IMR-90 (cell line): Measurements from ENCODE around the gene CNPY1. TPM values are rescaled to one million over a fixed set of nuclear protein-coding genes. Genes with fewer than 3 reads are reported as not detected.

Source experiments
- ATAC-seq: fragments of 200-7000 bp; cut with Tn5 transposase; 2 replicates; pipeline ENCODE4 v1.9.1; 2020; ENCODE audit warnings: low read depth, mild to moderate bottlenecking, moderate library complexity
- BruUV-seq: library from RNA; stranded (reverse); fragments of 400-500 nt; replicated peaks from 2 replicates; lab custom pipeline; 2021; lab: Mats Ljungman, UMichigan
- CTCF ChIA-PET: fragments of 300-600 bp; formaldehyde crosslinking; extraction: SDS; loops from one replicate; lab custom pipeline; 2021; ENCODE audit warnings: antibody characterized with exemption; lab: Yijun Ruan, JAX
- POLR2A ChIA-PET: fragments of 300-600 bp; sonication (Branson Sonifier 250); formaldehyde crosslinking; loops from one replicate; lab custom pipeline; 2022; ENCODE audit warnings: antibody characterized with exemption; ENCODE audit not compliant: unreplicated experiment; lab: Charles Lee
- DNase-seq: peaks from one replicate; pipeline ENCODE4 v3.0.0; 2013
- H2AFZ ChIP-seq: replicated peaks from 2 replicates; pipeline ENCODE3; 2013; ENCODE audit warnings: low read length, mild to moderate bottlenecking; ENCODE audit not compliant: poor library complexity
- H2AK5ac ChIP-seq: 2 replicates; pipeline ENCODE4 v1.6.1; 2013; ENCODE audit warnings: low read depth, low read length, inconsistent platforms
- H2AK9ac ChIP-seq: replicated peaks from 2 replicates; pipeline ENCODE3; 2013; ENCODE audit warnings: mild to moderate bottlenecking, low read depth, low read length, moderate library complexity; ENCODE audit not compliant: poor library complexity
- H2BK120ac ChIP-seq: 2 replicates; pipeline ENCODE4 v1.6.1; 2013; ENCODE audit warnings: low read depth, low read length, inconsistent platforms
- H2BK15ac ChIP-seq: 3 replicates; pipeline ENCODE4 v1.6.1; 2013; ENCODE audit warnings: low read depth, low read length, inconsistent platforms
- H2BK20ac ChIP-seq: 2 replicates; pipeline ENCODE4 v1.6.1; 2013; ENCODE audit warnings: low read depth, mild to moderate bottlenecking, inconsistent platforms, low read length, moderate library complexity
- H2BK5ac ChIP-seq: 2 replicates; pipeline ENCODE4 v1.6.1; 2013; ENCODE audit warnings: mild to moderate bottlenecking, low read depth, low read length, inconsistent platforms; ENCODE audit not compliant: poor library complexity, severe bottlenecking
- H3K14ac ChIP-seq: replicated peaks from 2 replicates; pipeline ENCODE4 v1.6.1; 2013; ENCODE audit warnings: low read depth, low read length, inconsistent platforms
- H3K18ac ChIP-seq: 2 replicates; pipeline ENCODE4 v1.6.1; 2013; ENCODE audit warnings: low read depth, low read length, control low read depth
- H3K23ac ChIP-seq: 2 replicates; pipeline ENCODE4 v1.6.1; 2013; ENCODE audit warnings: low read depth, low read length, inconsistent platforms
- H3K27ac ChIP-seq: 2 replicates; pipeline ENCODE4 v1.5.1; 2013; ENCODE audit warnings: mild to moderate bottlenecking, control low read depth, low read length; ENCODE audit not compliant: insufficient read depth
- H3K27me3 ChIP-seq: 2 replicates; pipeline ENCODE4 v1.6.1; 2013; ENCODE audit warnings: low read length; ENCODE audit not compliant: control insufficient read depth, insufficient read depth
- H3K36me3 ChIP-seq: 2 replicates; pipeline ENCODE4 v1.6.1; 2013; ENCODE audit warnings: low read length, mixed read lengths; ENCODE audit not compliant: control insufficient read depth, insufficient read depth
- H3K4ac ChIP-seq: 2 replicates; pipeline ENCODE4 v1.6.1; 2013; ENCODE audit warnings: low read depth, low read length, inconsistent platforms
- H3K4me1 ChIP-seq: 2 replicates; pipeline ENCODE4 v1.6.1; 2013; ENCODE audit warnings: low read length, mixed read lengths; ENCODE audit not compliant: control insufficient read depth, insufficient read depth
- H3K4me2 ChIP-seq: 2 replicates; pipeline ENCODE4 v1.6.1; 2013; ENCODE audit warnings: low read depth, mild to moderate bottlenecking, control low read depth, low read length, moderate library complexity
- H3K4me3 ChIP-seq: 2 replicates; pipeline ENCODE4 v1.5.1; 2013; ENCODE audit warnings: low read depth, mild to moderate bottlenecking, control low read depth, low read length, moderate library complexity; ENCODE audit not compliant: insufficient read depth
- H3K56ac ChIP-seq: 2 replicates; pipeline ENCODE4 v1.6.1; 2013; ENCODE audit warnings: low read length, inconsistent platforms; ENCODE audit not compliant: insufficient read depth; ENCODE audit errors: extremely low read depth
- H3K79me1 ChIP-seq, 2 experiments: 2 replicates each; pipeline ENCODE4 v1.6.1; 2013; ENCODE audit warnings: low read length in 2 of 2, inconsistent platforms in 1 of 2, low read depth in 1 of 2
- H3K9ac ChIP-seq: 2 replicates; pipeline ENCODE4 v1.6.1; 2013; ENCODE audit warnings: low read depth, low read length, control low read depth
- H3K9me1 ChIP-seq: 2 replicates; pipeline ENCODE4 v1.6.1; 2013; ENCODE audit warnings: low read length, inconsistent platforms; ENCODE audit not compliant: insufficient read depth
- H3K9me3 ChIP-seq: 2 replicates; pipeline ENCODE4 v1.6.1; 2013; ENCODE audit warnings: low read length; ENCODE audit not compliant: control insufficient read depth, insufficient read depth
- H4K20me1 ChIP-seq: 2 replicates; pipeline ENCODE4 v1.6.1; 2013; ENCODE audit warnings: low read length, inconsistent platforms; ENCODE audit not compliant: insufficient read depth
- H4K5ac ChIP-seq: 2 replicates; pipeline ENCODE4 v1.6.1; 2013; ENCODE audit warnings: mild to moderate bottlenecking, low read depth, low read length, control low read depth
- H4K8ac ChIP-seq, 2 experiments: 2 replicates each; pipeline ENCODE4 v1.6.1; 2013; ENCODE audit warnings: low read depth in 2 of 2, low read length in 2 of 2, control low read depth in 1 of 2, inconsistent platforms in 1 of 2
- H4K91ac ChIP-seq: 2 replicates; pipeline ENCODE4 v1.6.1; 2013; ENCODE audit warnings: low read depth, low read length, inconsistent platforms; ENCODE audit not compliant: insufficient read depth
- BHLHE40 ChIP-seq: fragments of 150-350 bp; IDR thresholded peaks from 2 replicates; pipeline ENCODE4 v1.6.1; 2016; ENCODE audit warnings: mild to moderate bottlenecking, low read depth, low read length
- CEBPB ChIP-seq: IDR thresholded peaks from 2 replicates; pipeline ENCODE4 v1.6.1; 2012; ENCODE audit warnings: low read depth, low read length, improper control_type of control experiment
- CHD1 ChIP-seq: IDR thresholded peaks from 2 replicates; pipeline ENCODE4 v1.6.1; 2012; ENCODE audit warnings: low read depth, low read length, improper control_type of control experiment
- CTCF ChIP-seq: conservative IDR thresholded peaks from 2 replicates; pipeline ENCODE4 v1.5.1; 2012; ENCODE audit warnings: mild to moderate bottlenecking, low read depth, low read length, improper control_type of control experiment
- FOS ChIP-seq: fragments of 150-350 bp; IDR thresholded peaks from 2 replicates; pipeline ENCODE4 v1.6.1; 2016; ENCODE audit warnings: low read depth, low read length
- MAFK ChIP-seq: IDR thresholded peaks from 2 replicates; pipeline ENCODE4 v1.6.1; 2012; ENCODE audit warnings: low read depth, low read length, improper control_type of control experiment
- MAZ ChIP-seq: IDR thresholded peaks from 2 replicates; pipeline ENCODE4 v1.6.1; 2012; ENCODE audit warnings: low read depth, mild to moderate bottlenecking, low read length, improper control_type of control experiment, moderate library complexity, borderline replicate concordance
- MXI1 ChIP-seq: IDR thresholded peaks from 2 replicates; pipeline ENCODE4 v1.6.1; 2012; ENCODE audit warnings: low read depth, mild to moderate bottlenecking, low read length, moderate library complexity, borderline replicate concordance
- NFE2L2 ChIP-seq: fragments of 150-350 bp; IDR thresholded peaks from 2 replicates; pipeline ENCODE4 v1.6.1; 2016; ENCODE audit warnings: low read depth, mild to moderate bottlenecking, low read length
- POLR2A ChIP-seq: IDR thresholded peaks from 2 replicates; pipeline ENCODE4 v1.6.1; 2012; ENCODE audit warnings: mild to moderate bottlenecking, low read depth, low read length
- RAD21 ChIP-seq: IDR thresholded peaks from 2 replicates; pipeline ENCODE4 v1.6.1; 2012; ENCODE audit warnings: low read length, improper control_type of control experiment
- RCOR1 ChIP-seq: IDR thresholded peaks from 2 replicates; pipeline ENCODE4 v1.6.1; 2012; ENCODE audit warnings: mild to moderate bottlenecking, low read length, improper control_type of control experiment; ENCODE audit not compliant: insufficient replicate concordance
- RFX5 ChIP-seq: IDR thresholded peaks from 2 replicates; pipeline ENCODE4 v1.8.0; 2012; ENCODE audit warnings: low read depth, mild to moderate bottlenecking, low read length, moderate library complexity
- SMC3 ChIP-seq: fragments of 150-350 bp; IDR thresholded peaks from 2 replicates; pipeline ENCODE4 v1.6.1; 2016; ENCODE audit warnings: low read depth, mild to moderate bottlenecking, antibody characterized with exemption, low read length, moderate library complexity
- WGBS, 2 experiments: methylation state at CpG; one replicate each; pipeline versions ENCODE4 v1.1.5 to v1.1.7; 2013; ENCODE audit warnings: missing lambda C conversion rate in 2 of 2; ENCODE audit not compliant: insufficient read length in 1 of 2; ENCODE audit errors: extremely low coverage in 2 of 2; 5-methylcytosine and 5-hydroxymethylcytosine counted together
- dilution Hi-C: fragments of 300-500 bp; cut with HindIII; formaldehyde crosslinking; loops from one replicate; pipeline ENCODE4 v1.14.3; 2018; ENCODE audit warnings: low sequenced_read_pairs; ENCODE audit not compliant: unreplicated experiment
- in situ Hi-C: fragments of 300-500 bp; cut with MboI; formaldehyde crosslinking; loops from 3 replicates; pipeline ENCODE4 v1.14.3; 2019; ENCODE audit warnings: low sequenced_read_pairs, inconsistent platforms, mixed read lengths
- intact Hi-C: fragments of 100-400 bp; cut with micrococcal nuclease; formaldehyde crosslinking; loops from 2 replicates; pipeline ENCODE4 v1.10.0; 2022
- polyA plus RNA-seq, 3 experiments: library from polyadenylated mRNA; depleted of rRNA; stranded (reverse); fragments of >200 nt; gene quantifications; 2 replicates each; pipeline ENCODE4 v1.2.3, GENCODE V29; 2012; ENCODE audit warnings: low replicate concordance in 1 of 3
- total RNA-seq: library from RNA; depleted of rRNA; stranded (reverse); fragments of >200 nt; gene quantifications from 2 replicates; pipeline ENCODE4 v1.2.3, GENCODE V29; 2012
- TF ChIP-seq, protein P1 (sequence below): fragments of 150-350 bp; IDR thresholded peaks from 2 replicates; pipeline ENCODE4 v1.6.1; 2017; ENCODE audit warnings: mild to moderate bottlenecking, antibody characterized with exemption, low read length, low read depth
- TF ChIP-seq, protein P2 (sequence below): fragments of 150-350 bp; IDR thresholded peaks from 2 replicates; pipeline ENCODE4 v1.6.1; 2016; ENCODE audit warnings: low read depth, mild to moderate bottlenecking, low read length, moderate library complexity, borderline replicate concordance

Gene CNPY1
- total and polyA plus RNA-seq, 2 of the 4 experiments (the other 2 are of a cell fraction), result not detected

DNA sequence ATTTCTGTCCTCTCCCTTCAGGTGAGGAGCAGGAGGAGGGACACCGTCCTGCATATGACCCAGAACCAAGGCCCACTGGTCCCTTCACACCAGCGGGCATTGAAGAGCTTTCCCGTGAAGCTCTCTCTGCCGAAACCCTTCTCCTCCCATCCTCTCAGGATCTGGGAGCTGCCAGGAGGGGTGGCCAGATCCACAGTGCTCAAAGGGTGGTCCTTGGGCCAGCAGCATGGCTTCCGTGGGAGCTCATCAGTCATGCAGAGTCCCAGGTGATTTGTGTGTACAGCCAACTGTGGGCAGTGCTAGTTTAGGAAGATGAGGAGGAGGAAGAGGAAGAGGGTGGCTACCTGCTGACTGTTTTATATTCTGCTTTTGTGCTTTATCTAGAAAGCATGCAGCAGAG, 28.4 kb downstream of the CNPY1 start:
- Histone ChIP-seq H4K5ac (no peak overlapping the region), H3K23ac (no peak overlapping the region), H3K18ac (no peak overlapping the region), H3K9me3 (no peaks in the 10 kb centered on the region), H3K36me3 (no peaks in the 10 kb centered on the region), H3K9ac (no peak overlapping the region), H3K14ac (no peak overlapping the region), H3K4me2 (no peak overlapping the region), H3K27ac (no peak overlapping the region), H3K56ac (no peak overlapping the region), H3K9me1 (no peaks in the 10 kb centered on the region), H3K4me1 (no peaks in the 10 kb centered on the region), H3K27me3 (peaks cover 4% of the 10 kb centered on the region; the same call in 1 of the 2 replicates), H2AFZ (no peak overlapping the region), H2AK5ac (no peak overlapping the region), H3K4me3 (no peak overlapping the region), H2BK20ac (no peak overlapping the region), H4K20me1 (no peaks in the 10 kb centered on the region; the same call in 1 of the 2 replicates), H3K79me1 (no peaks in the 10 kb centered on the region), H2BK15ac (no peak overlapping the region), H2AK9ac (no peak overlapping the region), H2BK5ac (no peak overlapping the region), H4K91ac (no peak overlapping the region), H3K4ac (no peak overlapping the region), H2BK120ac (no peak overlapping the region), H4K8ac (no peak overlapping the region)
- intact Hi-C loops (no loop called here), in situ Hi-C loops (no loop called here), dilution Hi-C loops (no loop called here)
- DNase-seq (no peak), ATAC-seq (no peak)
- WGBS, 2 experiments, result no CpG with 5 or more reads among the region's 5 CpGs
- TF ChIP-seq NFE2L2 (no peak), RAD21 (no peak), CEBPB (no peak), MXI1 (no peak), POLR2A (no peak), SMC3 (no peak), CTCF (no peak), RCOR1 (no peak), MAZ (no peak), MAFK (no peak), FOS (no peak), CHD1 (no peak), RFX5 (no peak), BHLHE40 (no peak)
- TF ChIP-seq, protein P1, sequence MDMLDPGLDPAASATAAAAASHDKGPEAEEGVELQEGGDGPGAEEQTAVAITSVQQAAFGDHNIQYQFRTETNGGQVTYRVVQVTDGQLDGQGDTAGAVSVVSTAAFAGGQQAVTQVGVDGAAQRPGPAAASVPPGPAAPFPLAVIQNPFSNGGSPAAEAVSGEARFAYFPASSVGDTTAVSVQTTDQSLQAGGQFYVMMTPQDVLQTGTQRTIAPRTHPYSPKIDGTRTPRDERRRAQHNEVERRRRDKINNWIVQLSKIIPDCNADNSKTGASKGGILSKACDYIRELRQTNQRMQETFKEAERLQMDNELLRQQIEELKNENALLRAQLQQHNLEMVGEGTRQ, result no peak
- TF ChIP-seq, protein P2, sequence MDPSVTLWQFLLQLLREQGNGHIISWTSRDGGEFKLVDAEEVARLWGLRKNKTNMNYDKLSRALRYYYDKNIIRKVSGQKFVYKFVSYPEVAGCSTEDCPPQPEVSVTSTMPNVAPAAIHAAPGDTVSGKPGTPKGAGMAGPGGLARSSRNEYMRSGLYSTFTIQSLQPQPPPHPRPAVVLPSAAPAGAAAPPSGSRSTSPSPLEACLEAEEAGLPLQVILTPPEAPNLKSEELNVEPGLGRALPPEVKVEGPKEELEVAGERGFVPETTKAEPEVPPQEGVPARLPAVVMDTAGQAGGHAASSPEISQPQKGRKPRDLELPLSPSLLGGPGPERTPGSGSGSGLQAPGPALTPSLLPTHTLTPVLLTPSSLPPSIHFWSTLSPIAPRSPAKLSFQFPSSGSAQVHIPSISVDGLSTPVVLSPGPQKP, result no peak
- POLR2A ChIA-PET, result no interaction called here
- no TSS peak for BruUV-seq
- CTCF ChIA-PET, result no interaction called here
